GM21723 (cell line): ENCODE measurements around the gene ANKH.

Experiments used
- ATAC-seq: cut with Tn5 transposase; IDR thresholded peaks from one replicate; pipeline ENCODE4 v1.9.1; 2021; ENCODE audit warnings: mild to moderate bottlenecking, moderate library complexity; ENCODE audit not compliant: unreplicated experiment

The ANKH gene

DNA sequence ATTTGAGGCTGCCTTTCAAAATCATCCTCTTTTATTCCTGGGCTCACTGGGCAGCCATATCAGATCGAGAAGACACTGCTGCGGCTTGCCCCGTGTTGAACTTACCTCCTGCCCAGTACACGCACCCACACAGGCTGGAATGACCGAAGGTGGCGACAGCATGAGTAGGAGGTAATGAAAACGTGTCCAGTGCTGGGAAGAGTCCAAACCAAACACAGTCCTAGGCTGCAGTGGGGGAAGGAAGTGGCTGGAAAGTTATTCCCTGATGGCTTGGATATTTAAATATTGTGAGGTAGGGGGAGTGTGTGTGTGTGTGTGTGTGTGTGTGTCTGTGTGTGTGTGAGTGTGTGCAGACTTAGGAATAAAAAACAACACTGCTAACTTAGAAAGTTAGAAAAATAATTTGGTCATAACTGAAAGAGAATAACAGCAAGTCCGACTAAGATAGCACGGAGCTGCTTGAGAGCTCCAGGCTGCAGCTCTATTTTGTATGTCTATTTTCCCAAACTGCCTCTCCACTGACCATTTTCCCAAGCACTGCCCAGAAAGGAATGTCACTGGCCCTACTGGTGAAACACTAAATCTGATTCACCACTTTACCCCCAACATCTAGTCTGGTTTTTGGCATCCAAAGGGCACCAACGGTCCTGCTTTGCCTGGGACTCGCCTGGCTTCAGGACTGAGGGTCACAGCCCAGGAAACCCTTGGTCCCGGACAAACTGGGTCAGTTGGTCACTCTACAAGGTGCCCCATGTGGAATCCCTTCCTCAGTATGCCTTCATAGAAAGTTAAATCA is 41.2 kb downstream of the ANKH start:
- no peak for ATAC-seq

DNA sequence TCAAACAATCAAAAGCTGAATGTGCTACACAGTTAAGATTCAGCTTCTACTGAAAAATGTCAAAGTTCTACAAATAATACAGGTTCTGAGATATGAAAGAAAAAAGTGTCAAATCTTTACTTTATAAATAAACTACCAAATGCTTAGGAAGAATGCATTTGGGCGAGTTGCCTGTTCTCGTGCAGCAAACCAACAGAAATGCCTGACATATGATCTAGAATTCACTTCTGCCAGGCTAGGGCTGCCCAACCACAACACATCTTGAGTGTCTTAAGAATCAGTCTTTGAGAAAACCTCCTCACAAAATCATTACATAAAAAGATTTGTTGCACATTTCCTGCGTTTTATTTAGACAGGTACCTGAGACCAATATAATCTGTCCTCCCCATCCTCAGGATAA is 42.2 kb downstream of the ANKH start:
- no peak for ATAC-seq

DNA sequence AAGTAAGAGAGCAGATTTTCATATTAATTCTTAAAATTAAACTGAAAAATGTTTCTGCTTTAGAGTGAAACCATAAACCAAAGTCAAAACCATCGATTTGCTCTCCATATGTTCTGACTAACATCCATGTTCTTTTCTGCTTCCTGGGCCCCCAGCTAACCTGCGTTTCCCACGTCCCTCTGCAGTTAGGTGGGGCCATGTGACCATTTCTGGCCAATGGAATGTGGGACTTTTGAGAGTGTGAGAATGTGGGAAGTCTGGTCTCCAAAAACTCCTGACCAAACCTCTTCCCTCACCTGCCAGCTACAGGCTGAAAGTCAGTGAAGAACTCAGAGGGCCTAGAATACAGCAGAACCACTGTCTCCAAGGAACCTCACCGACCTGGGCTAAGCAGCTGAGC is 44.9 kb downstream of the ANKH start:
- no peak for ATAC-seq

DNA sequence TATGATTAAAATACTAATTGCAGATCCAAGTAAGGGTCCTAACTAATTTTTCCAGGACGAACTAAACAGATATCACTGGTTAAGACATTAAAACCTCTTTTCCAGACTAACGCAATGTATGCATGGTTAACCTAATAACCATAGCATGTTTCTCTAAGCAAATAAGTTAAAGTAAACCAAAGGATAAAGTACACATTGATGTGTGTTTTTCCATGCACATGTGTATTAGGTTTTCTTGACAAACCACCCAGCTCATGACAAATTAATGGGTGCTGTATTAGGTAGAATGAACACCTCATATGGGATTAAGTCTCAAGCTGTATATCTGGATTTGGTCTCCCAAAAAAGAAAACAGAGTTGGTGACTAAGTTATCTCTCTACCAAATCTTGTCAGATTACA is 45.6 kb downstream of the ANKH start:
- ATAC-seq: no peak

DNA sequence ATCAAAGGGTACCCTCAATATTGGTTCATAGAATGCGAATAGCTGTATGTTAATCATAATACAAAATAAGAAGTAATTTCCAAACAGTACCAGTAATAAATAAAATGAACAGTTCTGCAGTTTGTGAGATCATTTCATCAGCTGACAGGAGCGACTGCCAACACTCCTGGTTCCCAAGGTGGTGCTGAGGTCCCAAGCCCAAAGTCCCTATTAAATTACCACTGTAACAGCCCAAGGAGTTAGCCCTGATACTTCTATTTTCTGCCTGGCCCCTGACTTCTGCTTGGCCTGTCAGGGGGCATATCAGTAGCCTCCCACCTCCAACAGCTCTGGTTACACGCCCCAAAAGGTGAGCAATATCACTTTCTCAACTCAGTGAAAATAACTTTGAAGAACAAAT is 47.1 kb downstream of the ANKH start:
- no peak for ATAC-seq

DNA sequence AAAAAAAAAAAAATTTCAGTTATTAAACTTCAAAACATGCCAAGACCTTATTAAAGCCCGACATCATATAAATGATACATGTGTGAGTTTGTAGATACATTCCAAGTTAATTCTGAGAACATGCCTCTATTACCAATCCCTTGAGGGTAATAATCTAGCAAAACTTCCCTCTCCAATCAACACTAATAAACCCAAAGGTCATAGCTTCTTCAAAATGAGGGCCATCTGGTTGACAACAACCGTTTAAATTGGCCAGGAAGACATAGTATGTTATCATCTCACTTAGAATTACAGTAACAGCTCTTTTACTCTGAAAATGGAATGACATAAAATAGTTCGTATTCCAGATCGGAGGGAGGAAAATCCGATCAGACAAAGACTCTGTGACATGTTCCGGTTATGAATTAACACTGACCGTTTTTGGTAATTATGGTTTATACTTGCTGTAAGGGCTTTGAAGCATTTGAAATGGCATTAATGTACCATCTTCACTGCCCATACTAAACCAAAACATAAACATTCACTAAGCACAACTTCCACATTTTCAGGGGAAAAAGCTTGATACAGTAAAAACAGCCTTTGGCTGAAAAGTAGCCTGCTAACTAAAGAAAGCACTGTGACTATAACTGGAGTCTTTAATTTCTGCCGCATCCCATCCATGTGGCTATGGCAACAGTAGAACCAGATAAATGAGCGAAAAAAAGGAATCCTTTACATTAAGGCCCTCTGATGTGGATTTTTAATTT is 50.3 kb downstream of the ANKH start:
- ATAC-seq: no peak

DNA sequence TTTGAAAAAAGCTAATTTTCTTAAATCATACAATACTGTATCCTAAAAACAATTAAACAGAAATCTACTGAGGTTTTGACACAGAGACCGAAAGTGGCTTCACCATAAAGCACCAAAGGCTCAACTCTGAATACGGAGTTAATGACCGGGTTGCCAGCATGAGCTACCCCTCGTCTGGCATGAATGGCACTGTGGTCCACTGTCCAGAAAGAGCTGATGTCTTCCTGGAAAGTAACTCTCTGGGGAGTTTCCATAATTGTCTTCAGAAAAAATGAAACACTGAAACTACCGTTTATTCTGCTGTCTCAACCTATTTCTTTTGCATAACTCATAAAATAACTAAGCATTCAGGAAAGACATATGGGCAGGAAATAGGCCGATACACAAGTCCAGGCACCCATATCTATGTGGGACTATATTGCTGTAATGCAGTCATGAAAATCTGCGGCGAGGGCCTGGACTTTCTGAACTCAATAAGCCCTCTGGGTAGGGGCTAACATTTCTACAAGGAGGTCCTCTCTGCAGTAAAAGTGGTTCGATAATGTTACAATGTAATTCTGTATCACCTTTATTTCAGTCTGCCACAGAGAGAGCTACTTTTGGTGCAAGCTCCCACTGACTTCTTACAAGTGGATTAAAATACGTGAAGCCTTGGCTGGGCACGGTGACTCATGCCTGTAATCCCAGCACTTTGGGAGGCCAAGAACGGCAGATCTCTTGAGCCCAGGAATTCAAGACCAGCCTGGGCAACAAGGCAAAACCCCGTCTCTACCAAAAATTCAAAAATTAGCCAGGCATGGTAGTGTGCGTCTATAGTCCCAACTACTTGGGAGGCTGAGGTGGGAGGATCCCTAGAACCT is 52.4 kb downstream of the ANKH start:
- ATAC-seq: no peak

DNA sequence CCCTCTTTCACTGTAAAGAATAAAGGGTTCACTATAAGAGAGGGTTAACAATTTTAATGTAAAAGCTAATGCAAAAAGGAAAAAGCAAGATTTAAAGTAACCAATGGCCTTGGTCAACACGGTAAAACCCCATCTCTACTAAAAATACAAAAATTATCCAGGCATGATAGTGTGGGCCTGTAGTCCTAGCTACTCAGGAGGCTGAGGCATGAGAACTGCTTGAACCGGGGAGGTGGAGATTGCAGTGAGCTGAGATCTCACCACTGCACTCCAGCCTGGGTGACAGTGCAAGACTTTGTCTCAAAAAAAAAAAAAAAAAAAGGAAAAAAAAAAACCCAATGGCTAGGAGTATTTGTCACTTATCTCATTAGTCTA is 53.8 kb downstream of the ANKH start:
- peak; percentile 74 for ATAC-seq

DNA sequence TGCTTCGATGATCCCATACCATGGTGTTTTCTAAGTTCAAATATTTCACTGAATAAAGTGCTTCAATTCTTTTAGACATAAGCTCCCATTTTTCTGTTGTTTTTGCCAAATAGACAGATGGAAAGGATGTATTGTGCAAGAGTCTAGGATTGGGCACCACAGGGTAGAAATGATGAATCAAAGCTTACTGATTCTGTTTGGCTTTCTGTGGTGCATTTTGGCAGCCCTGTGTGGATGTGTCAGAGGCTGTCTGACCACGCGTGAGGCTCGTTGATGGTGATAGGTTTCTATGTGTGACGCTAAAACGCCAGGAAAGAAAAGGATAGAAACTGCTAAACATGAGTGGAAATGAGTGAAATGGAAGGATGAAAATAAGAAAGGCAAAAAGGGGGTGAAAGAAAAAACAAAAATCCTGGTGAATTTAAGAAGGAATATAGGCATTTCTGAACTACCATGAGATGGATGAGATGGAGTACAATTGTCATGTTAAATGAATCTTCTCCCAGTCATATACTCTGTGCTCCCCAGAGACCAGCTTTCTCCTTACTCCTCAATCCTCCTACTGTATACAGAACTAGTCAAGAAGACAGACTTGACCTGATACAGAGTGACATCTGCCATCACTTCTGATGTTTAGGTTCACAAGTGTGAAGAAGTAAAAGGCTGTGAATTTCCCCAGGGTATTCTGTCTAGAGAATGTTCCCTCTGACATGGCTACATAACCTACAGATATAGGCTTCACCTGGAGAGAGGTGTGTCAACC is 54.4 kb downstream of the ANKH start:
- peak; percentile 56 for ATAC-seq

DNA sequence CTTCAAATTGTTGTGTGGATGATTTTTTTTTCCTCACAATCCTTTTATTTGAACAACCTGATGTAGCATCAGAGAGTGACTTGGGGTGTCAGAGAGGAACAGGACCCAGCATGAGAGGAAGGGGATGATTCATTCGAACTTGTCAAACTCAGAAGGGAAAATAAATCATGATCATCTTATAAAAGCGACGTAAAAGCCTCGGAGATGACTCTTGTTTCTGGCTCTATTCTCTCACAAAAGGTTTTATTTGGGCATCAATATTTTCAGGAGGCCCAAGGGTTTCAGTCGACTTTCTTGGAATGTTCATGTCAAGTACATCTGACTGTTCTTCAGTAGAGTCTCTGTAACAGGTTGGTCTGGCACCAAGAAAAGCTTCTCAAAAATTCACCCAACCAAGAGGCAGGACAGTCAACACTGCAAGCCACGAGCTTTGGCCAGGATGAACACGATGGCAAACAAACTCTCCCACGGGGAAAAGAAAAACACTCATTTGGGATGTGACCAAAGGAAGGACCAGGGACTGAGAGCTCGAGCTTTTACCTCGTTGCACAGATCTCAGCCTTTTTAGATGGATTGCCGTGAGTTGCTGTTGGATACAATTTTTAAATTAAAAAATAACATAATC is 55.1 kb downstream of the ANKH start:
- ATAC-seq: no peak

DNA sequence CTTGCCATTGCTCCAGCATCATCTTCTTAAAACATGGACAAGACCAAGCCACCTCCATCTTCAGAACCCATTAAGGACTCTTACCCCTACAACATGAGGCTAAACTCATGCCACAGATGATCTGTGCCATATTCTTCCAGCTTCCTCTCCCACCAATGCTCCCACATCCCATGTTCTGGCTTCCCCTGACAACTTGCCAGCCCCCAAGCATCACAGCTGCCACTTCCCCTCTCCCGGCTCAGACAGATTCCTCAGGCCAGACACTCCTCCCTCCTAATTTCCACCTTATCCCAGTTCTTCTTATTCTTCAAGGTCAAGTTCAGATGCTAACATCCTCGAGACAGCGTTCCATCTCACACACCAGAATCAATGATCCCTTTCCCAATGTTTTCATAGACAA is 57.8 kb downstream of the ANKH start:
- no peak for ATAC-seq

DNA sequence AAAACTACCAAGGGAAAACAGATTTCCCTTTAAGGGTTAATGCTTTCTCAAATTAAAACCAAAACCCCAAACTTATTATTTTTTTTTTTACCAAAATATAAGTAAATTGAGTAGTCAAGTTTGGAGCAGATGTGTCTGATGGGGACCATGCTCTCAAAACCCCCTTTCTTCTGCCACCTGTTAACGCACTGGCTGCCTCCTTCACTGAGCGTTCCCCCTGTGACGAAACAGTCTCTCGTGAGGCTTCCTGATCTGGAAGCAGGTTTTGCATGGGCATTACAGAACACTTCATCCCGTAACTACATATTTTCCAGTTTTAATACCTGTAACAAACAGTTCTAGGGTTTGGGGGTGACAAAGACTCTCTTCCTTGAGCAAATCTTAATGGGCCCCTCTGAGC is 59.4 kb downstream of the ANKH start:
- no peak for ATAC-seq

DNA sequence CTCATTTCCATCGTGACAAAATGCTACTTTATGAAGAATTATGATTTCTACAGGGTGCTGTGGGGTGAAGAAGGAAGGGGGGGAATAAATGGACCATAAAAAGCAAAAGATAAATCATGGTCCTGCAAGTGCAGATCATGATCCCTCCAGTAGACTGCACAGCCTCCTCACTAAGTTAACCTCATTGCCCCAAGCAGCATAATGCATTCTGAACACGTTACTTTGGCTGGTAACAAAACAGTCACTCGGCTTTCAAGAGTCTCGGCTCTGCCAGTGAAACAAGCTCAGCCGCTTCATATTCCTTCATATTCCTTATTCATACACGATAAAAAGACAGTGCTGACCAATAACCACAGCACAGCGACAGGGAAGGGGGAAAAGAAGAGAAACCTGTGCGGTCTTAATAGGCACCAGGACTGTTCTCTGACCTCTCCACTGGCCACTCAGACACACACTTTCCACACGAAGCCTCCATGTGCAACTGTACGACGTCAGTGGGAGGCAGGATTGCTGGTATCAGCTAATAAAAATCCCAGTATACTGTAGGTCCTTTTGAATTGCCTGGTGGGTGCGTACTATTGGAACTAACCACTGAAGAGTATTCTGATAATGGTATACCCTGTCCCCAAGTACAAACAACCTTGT is 60.5 kb downstream of the ANKH start:
- no peak for ATAC-seq

DNA sequence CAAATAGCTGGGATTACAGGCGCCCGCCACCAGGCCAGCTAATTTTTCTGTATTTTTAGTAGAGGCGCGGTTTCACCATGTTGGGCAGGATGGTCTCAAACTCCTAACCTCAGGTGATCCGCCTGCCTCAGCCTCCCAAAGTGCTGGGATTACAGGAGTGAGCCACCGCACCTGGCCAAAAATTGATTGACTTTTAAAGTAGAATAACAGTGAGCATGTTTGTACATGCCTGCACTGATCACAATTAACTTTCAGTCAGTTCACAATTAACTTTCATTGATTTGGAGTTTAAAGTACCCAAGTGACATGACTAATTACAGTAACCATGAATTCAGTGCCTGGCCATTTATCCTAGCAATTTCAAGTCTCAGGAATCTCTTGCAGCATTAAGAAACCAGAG is 61.3 kb downstream of the ANKH start:
- no peak for ATAC-seq

DNA sequence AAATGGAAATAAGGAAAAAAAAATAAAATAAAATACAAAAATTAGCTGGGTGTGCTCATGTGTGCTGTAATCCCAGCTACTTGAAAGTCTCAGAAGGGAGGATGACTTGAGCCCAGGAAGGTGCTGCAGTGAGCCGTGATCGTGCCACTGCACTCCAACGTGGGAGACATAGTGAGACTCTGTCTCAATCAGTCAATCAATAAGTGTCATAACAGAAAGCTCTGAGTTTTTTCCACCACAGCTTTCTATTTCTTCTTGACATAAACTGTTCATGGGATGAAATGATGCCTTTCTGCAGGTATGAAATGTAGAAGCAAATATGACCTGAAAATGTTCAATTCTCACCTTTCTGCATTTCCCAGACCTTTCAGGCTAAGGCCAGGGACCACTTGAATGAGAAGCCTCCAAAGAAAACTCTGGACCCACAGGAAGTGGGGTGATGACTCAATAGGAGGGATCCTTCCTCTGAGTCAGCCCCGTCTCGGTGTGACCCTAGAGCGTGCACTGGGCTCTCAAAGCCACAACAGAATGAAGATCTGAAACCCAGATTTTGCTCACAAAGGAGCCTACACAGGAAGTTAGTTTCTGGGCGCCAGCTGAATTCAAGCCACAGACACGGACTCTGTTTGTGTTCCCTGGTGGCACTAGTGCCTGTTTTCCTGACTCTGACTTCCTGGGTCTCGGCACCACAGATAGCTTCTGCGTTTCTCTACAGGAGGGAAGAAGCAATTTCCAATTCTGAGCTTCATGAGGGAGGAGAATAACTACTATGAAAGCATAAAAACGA is 62.0 kb downstream of the ANKH start:
- ATAC-seq: peak; percentile 99

DNA sequence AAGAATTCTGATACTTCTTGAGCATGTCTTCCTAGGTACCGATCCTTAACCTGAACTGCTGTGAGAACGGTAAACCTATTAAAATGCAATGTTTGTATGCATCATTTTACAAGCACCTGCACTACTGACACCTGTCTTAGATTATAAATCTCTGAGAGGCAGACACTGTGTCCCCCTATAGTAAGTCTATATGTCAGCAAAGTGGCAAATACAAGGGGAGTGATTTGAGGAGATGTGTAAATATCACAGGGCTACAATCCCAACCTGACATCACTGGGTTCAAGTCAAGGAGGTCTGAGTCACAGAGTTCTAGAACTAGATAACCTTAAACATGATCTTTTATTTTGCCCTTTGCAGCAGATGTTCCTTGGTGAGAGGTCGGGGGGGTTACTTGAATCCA is 64.1 kb downstream of the ANKH start:
- no peak for ATAC-seq

DNA sequence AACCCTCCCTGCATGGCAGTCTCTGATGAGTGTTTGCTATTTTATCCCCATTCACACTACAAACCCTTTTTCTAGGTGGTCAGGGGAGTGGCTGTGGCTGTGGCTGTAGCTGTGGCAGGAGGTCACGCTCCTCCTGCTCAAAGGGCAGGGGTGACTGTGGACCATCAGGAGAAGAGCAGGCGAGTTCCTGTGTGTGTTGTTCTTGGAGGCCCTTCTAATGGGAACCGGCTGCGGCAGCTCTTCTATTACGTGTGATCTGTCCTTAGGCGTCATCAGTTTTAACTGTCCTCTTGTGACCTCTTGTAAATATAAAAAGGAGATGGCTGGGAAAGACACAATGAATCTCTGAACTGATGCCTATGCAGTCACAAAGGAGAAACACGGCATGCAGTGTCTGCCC is 65.1 kb downstream of the ANKH start:
- no peak for ATAC-seq

DNA sequence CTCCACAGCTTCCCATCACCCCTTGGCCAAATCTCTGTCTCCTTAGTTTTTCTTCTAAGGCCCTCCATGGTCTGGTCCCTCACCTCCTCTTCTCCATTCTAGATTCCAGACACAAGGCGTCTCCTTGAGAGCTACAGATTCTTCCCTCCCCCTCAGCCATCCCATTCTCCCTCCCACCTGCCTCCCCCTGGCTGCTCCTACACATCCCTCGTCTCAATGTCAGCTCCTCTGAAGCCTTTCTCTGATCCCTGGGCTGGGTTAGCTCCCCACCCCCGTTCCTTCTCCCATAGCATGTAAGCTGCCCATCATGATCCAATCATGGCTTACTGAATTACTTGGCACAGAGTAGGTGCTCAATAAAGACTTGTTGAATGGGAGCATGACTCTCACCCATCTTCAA is 69.0 kb downstream of the ANKH start:
- ATAC-seq: no peak

DNA sequence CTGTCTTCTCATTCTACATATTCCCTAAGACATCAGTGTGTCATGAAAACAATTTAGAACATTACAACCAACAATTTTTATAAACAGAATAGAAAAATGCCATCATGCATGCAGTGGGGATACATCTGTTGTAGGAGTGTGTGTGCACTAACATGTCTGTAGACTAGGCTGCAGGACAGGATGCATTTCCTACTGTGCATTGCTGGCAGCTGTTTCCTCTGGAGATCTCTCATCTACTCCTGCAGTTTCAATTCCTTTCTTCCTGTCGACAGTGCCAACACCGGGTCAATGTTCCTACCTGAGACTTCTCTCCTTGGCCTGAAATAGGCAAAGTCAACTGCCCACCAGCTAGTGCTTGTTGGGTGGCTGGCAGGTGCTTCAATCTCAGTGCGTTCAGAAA is 69.8 kb downstream of the ANKH start:
- ATAC-seq: no peak
